ENCODE measurements around the gene ELK3. TPM values are rescaled to one million over a fixed set of nuclear protein-coding genes. Genes with fewer than 3 reads are reported as not detected.

ELK3 gene
- total RNA-seq, 1 experiment from 2014 or later = 9.4 TPM

DNA sequence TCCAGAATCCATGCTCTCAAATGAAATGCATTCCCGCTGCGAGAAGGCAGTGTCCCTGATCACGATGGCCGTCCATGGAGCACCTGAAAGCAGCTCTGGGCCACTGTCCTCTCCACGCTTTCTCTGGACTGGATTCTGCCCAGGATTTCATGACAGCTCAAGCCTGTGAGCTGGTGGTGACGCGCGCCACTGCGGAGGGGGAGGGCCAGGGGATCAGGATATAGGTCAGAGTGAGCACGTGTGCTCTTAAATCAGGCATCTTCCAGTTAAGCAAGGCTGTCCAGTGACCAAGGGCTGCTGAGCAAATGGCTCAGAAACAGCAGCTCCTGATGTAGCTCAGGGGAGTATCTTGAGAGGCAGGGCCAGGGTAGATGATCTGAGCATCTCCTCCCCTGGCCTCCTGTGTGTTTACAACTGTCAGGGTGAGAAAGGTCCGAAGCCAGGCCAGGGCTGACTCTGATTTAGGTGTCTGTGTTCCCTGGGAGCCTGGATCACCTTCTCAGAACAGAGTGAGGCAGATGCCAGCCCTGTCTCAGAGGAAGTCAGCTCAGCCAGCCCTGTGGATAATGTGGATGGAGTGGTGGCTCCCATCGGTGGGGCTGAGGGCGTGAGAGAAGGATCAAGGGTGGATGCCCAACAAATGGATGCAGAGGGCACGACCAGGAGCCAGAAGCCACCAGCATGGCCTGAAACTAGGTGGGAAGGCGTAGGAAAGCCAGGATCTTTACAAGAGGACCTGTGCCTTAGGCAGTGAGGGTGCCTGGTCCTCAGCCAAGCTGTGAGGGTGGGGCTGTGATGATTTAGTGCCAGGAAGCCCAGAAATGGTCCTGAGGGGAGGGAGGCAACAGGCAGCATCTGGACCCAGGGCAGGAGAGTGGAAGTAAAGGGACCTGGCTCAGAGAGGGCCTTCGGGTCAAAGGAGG is 55.3 kb downstream of the ELK3 start:
- Histone ChIP-seq H2BK20ac (ENCODE audit: low read depth, low read length, poor library complexity, severe bottlenecking) (no peak overlapping the region), H4K5ac (ENCODE audit: insufficient read length, low read depth, low read length) (no peak overlapping the region), H3K4me2 (ENCODE audit: insufficient read depth, insufficient read length, low read length) (no peak overlapping the region), H3K79me1 (ENCODE audit: insufficient read depth, low read depth, low read length, poor library complexity, severe bottlenecking) (no peaks in the 10 kb centered on the region), H2AFZ (ENCODE audit: low read length) (no peak overlapping the region), H2BK5ac (ENCODE audit: insufficient read length, low read length) (no peak overlapping the region), H3T11ph (ENCODE audit: low read length) (no peak overlapping the region), H3K9me3 (ENCODE audit: control insufficient read depth, low read depth, low read length) (no peaks in the 10 kb centered on the region), H3K23me2 (ENCODE audit: insufficient read length, low read depth, low read length, poor library complexity, severe bottlenecking) (no peaks in the 10 kb centered on the region), H3K4ac (ENCODE audit: low read depth, low read length) (no peak overlapping the region), H3K9ac (ENCODE audit: extremely low read depth, insufficient read length, low read length) (no peak overlapping the region), H3K27ac (ENCODE audit: insufficient read length, low read depth, low read length) (no peak overlapping the region), H4K8ac (replicated peaks; ENCODE audit: insufficient read length, low read depth, low read length) (no peak overlapping the region), H4K20me1 (ENCODE audit: control insufficient read depth, insufficient read depth, insufficient read length) (no peaks in the 10 kb centered on the region), H3K4me1 (ENCODE audit: insufficient read depth, low read length) (no peaks in the 10 kb centered on the region), H3K56ac (ENCODE audit: insufficient read length, low read depth, low read length) (no peak overlapping the region), H3K14ac (ENCODE audit: insufficient read depth, low read length) (no peak overlapping the region), H3K23ac (ENCODE audit: insufficient read length, low read depth, low read length) (no peak overlapping the region), H3K79me2 (ENCODE audit: insufficient read depth, low read length) (no peaks in the 10 kb centered on the region), H3K27me3 (ENCODE audit: insufficient read depth, low read length) (no peaks in the 10 kb centered on the region), H2AK5ac (ENCODE audit: insufficient read length, low read length) (no peak overlapping the region), H2BK12ac (ENCODE audit: insufficient read length, low read depth, low read length) (no peak overlapping the region), H3K18ac (ENCODE audit: insufficient read length, low read depth, low read length) (no peak overlapping the region), H2BK120ac (ENCODE audit: low read depth, low read length, poor library complexity, severe bottlenecking) (no peak overlapping the region), H4K91ac (ENCODE audit: insufficient read length, low read depth, low read length) (no peak overlapping the region), H2BK15ac (ENCODE audit: low read depth, low read length) (no peak overlapping the region)
- no peaks in the 10 kb centered on the region; the same call in 1 of the 2 replicates for H3K27me3 Mint-ChIP-seq (ENCODE audit: low read depth)
- H3K4me3 Mint-ChIP-seq = no peak overlapping the region
- TF ChIP-seq, protein P1, sequence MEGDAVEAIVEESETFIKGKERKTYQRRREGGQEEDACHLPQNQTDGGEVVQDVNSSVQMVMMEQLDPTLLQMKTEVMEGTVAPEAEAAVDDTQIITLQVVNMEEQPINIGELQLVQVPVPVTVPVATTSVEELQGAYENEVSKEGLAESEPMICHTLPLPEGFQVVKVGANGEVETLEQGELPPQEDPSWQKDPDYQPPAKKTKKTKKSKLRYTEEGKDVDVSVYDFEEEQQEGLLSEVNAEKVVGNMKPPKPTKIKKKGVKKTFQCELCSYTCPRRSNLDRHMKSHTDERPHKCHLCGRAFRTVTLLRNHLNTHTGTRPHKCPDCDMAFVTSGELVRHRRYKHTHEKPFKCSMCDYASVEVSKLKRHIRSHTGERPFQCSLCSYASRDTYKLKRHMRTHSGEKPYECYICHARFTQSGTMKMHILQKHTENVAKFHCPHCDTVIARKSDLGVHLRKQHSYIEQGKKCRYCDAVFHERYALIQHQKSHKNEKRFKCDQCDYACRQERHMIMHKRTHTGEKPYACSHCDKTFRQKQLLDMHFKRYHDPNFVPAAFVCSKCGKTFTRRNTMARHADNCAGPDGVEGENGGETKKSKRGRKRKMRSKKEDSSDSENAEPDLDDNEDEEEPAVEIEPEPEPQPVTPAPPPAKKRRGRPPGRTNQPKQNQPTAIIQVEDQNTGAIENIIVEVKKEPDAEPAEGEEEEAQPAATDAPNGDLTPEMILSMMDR (conservative IDR thresholded peaks at IDR 0.05) = no peak
- no peak for DNase-seq
- no peaks in the 10 kb centered on the region for H3K9me3 Mint-ChIP-seq
- H3K36me3 Mint-ChIP-seq (ENCODE audit: insufficient read depth in 1 of 3, low read depth in 3 of 3) = peaks cover 12 to 32% (median 22%) of the 10 kb centered on the region in 3 experiments; a peak in 6 of 7 replicates
- peak overlapping the region in 2 of 3 experiments; percentile 76 to 97; a peak in 3 of 7 replicates for H3K27ac Mint-ChIP-seq
- WGBS (ENCODE audit: extremely low coverage, insufficient read length, low lambda C conversion rate) = no CpG with 5 or more reads among the region's 16 CpGs
- H3K4me1 Mint-ChIP-seq = peaks cover 5 to 14% of the 10 kb centered on the region in 2 experiments; a peak in 3 of 4 replicates

Data from H9 (cell line).